G401.6 (cell line): ENCODE measurements around the gene GK2.

Source experiments
- FAIRE-seq: peaks from 2 replicates; lab custom pipeline; 2012; peaks lifted over from hg19 to GRCh38; lab: Jason Lieb, UNC

The GK2 gene

GRCh38 chr4:79381161-79381560 is 26.9 kb downstream of the GK2 start:
- FAIRE-seq, result no peak

- no peak for FAIRE-seq
Measured at GRCh38 chr4:79370026-79370425, 38.0 kb downstream of the GK2 start.

GRCh38 chr4:79367096-79367495 is 40.9 kb downstream of the GK2 start:
- FAIRE-seq, result no peak

GRCh38 chr4:79366422-79366821 is 41.6 kb downstream of the GK2 start:
- no peak for FAIRE-seq

GRCh38 chr4:79364061-79364460 is 44.0 kb downstream of the GK2 start:
- no peak for FAIRE-seq

GRCh38 chr4:79362626-79363025 is 45.4 kb downstream of the GK2 start:
- FAIRE-seq, result no peak

GRCh38 chr4:79360006-79360405 is 48.0 kb downstream of the GK2 start:
- FAIRE-seq, result no peak

GRCh38 chr4:79358438-79358837 is 49.6 kb downstream of the GK2 start:
- no peak for FAIRE-seq

- no peak for FAIRE-seq
Measured at GRCh38 chr4:79357365-79357764, 50.7 kb downstream of the GK2 start.
